IPS DF 4.7 (cell line): ENCODE data around the gene CORO2B.

Source experiments
- DNase-seq: peaks from one replicate; pipeline ENCODE4 v3.0.0-alpha.2; 2013; ENCODE audit warnings: low spot score; ENCODE audit errors: extremely low read depth

CORO2B gene

DNA sequence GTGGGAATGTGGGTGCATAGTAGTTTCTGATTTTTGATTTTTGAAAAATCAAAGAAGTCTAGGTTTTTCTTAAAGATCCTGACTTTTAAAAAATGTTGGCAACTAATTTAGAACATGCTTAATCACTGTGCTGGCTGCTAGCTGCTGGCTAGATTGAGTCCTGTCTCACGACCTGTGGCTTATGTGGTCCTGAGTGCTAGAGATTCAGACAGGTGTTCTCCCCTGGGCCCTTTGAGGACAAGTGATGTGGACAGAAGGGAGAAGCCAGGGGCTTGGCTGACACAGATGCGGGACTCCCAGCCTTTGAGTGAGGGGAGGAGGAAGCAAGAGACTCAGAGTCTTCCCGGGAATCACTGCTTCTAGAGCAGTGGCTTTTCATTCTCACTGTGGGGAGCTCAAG lies 47.5 kb downstream of the CORO2B start:
- DNase-seq, result no peak

DNA sequence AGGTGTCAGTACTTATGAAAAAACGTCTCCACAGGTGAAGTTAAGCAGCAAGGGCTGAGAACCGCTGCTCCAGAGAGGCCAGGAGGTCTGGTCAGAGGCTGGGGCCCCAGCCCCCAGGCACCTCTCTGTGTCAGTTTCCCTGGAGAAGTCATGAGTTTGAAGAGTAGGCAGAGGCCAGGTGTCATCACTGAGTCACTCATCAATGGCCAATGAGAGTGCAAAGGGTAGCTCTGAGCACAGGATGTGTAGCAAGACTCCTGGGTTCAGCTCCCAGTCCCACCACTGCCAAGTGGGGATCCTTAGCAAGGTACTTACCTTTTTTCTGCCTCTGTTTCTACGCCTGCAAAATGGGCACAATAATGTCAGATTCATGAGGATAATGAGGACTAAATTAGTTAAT lies 47.9 kb downstream of the CORO2B start:
- DNase-seq, result no peak

DNA sequence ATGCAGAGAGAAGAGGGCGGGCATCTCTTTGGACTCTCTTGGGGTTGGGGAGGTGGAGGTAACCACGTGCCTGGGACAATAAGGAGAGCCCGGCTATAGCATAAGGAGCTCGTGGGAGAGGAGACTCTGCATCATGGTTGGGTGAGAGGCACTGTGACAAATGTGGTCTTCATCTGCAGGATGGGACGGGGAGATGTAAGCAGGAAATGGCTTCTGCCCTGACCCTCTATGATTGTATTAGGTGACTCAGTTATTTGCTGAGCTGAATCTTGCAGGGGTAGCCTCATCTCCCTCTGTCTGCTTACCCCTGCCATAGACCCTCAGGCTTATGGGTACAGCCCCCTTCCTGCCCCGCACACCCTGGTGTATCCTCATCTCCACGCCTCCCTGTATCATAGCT lies 48.7 kb downstream of the CORO2B start:
- DNase-seq, result no peak

DNA sequence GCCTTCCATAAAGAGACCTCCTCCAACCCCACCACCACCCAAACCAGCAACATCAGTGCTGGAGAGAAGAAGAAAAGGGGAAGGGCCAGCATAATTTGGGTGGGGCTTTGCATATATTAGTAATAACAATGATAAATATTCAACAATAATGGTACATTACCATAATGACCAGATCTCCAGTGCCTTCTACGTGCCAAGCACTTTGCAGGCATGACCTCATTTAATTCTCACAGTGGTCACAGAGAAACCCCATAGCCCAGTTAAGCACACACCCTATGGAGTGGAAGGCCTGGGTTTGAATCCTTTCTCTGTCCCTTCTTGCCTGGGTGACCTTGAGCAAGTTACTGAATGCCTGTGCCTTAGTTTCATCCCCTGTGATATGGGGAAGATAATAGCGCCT lies 49.2 kb downstream of the CORO2B start:
- DNase-seq, result no peak

DNA sequence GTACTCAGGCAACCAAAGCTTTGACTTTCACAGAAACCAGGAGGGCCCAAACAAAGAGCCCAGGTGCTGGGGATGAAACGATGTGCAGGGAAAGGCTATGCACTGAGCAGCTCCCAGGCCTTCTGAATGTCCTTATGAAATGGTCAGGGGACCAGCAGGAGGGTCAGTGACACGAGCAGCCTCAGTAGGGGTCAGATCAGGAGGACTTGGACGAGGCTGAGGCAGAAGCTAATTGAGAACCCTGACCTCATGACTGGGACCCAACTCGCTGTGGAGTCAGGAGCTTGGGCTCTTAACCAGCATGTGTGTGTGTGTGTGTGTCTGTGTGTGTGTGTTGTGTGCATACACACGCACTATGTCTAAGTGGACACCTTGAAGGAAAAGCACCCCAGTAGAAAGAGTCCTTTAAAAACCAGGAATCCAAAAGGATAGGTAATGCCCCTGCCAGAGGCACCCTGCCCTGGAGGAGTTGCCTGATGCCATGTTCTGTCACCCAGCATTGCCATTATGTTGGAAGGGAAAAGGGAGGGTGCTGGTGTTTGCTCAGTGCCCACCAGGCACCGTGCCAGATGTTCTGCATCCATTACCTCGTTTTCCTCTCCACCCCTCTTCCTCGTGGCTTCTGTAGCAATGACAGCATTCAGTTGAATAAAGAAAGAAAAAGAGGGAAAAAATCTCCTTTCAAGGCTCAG lies 50.9 kb downstream of the CORO2B start:
- no peak for DNase-seq

DNA sequence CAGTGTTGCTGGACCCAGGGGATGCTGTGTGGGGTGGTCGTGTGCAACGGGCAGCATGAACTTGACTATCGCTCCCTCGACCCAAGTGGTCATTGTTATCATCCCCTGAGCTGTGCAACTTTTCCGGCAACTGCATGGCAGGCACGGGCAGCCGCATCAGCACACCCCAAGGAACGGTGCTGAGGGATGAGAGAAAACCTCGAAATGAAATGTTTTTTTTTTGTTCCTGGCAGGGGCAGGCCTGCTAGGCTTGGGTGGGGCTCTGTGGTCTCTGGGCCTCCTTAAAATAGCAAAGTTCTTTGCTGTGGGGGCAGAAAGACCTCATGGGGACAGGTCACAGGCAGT lies 51.4 kb downstream of the CORO2B start:
- no peak for DNase-seq

DNA sequence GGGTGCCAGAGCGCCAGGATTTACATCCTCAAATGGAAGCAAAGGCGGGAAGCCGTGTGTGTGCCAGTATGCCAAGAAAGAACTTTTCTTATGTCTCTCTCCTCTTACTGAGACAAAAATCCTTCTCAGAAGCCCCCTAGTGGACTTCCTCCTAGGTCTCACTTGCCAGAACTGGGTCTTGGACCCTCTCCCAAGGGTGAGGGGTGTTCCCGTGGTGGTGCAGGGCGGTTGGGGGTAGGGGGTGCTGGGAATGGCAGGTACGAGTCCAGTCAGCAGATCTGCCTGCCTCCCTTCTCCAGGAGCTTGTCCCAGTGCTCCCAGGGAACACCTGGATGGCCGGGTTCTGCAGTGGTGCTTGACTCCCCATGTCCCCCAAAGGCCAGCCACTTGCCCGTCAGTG lies 52.0 kb downstream of the CORO2B start:
- DNase-seq, result no peak

DNA sequence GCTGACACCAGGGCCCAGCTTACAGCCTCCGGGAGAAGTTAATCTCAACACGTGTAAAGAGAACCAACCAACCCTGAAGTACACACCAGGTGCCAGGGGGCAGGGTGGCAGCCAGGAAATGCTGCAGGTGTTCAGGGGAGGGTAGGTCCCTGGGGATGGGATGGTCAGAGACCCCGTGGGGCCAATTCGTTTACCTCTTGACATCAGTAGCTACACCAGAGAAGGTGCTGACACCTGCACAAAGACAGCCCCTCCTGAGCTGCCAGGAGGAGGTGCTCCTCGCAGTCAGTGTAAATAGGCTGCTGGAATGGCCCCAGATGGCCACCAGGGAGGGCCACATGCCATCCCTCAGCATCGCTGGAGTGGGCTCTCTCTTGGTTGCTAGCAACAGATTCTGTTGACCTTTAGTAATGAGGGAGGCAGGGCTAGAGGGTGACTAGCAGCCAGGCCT lies 52.8 kb downstream of the CORO2B start:
- DNase-seq, result no peak

DNA sequence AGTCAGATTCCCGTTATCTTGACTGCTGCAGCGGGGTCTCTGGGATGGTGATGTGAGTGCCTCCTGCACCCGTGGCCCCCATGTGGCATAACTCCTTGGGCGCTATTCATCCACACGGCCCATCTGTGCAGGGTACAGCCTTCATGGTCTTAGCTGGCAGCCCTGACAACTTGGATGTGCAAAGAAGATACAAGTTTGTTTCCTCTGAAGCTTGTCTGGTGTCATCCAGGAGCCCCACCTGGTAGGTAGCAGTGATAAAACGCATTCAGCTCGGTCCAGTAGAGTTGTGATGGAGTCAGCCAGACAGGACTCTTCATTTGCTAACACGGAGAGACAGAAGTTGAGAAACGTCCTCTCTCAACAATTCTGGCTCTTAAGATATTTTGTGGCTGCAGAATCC lies 53.3 kb downstream of the CORO2B start:
- DNase-seq, result no peak

DNA sequence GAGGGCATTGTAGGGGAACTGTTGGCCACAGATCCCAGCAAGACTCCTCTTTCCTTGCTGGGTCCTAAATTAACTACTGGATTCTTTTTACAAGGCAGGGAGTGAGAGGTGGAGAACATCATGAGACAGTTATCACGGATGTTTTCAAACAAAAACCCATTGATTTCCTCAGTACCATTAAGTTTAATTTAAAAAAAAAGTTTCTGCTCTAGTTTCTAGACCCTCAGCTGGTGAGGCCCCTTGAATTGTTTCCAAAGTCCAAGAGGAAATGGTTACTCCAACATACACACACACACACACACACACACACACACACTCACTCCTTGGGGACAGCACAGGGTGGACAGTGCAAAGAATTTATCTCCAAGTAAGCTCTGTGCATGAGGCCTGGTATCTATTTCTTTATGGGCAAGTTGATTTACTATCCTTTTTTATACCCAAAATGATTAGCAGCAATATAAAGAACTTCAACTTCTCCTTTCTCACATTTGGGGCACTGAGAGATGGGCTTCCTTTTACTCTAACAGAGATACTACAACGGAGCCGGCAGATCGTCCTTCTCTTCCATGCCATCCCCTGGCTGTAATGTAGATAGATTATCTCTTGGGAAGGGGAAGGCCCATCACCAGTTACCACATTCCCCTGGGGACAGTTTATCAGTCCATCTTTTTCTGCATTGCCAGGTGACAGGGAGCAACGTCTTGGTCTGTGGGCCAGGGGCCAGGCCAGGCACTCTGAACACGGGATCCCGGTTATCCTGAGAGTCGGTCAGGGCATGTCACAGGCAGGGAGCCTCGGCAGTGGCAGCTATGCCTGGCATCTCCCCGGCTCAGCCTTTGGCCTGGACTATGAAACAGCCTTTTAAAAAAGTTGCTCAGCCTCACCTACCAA lies 54.7 kb downstream of the CORO2B start:
- no peak for DNase-seq

DNA sequence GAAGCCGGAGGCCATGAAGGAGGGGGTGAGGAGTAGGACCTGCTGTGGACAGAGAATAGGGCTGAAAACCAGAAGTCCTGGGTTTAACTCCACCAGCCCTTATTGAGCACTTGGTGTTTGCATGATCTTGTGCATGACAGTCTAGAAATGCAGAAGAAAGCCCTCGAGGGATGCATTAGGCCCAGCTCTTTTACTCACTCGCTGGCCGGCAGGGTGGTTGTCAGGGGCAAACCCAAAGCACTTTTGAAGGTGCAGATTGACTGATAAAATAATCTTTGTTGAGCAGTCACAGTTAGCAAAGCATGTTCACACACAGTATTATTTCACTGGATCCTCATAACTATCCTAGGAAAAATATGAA lies 55.3 kb downstream of the CORO2B start:
- no peak for DNase-seq

DNA sequence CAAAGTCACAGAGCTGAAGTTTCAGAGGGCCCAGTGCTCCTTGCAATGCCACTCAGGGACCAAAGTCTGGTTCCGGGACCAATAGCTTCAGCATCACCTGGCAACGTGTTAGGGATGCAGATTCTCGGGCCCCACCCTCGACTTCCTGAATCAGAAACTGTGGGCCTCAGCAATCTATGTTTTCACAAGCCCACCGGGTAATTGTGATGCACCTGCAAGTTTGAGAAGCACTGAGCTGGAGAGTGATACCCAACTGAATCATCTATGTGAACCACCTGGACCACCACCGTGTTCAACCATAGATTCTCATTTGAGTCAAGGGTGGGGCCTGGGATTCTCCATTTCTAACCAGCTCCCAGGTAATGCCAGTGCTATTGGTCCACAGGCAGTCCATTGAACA lies 55.7 kb downstream of the CORO2B start:
- DNase-seq, result no peak

DNA sequence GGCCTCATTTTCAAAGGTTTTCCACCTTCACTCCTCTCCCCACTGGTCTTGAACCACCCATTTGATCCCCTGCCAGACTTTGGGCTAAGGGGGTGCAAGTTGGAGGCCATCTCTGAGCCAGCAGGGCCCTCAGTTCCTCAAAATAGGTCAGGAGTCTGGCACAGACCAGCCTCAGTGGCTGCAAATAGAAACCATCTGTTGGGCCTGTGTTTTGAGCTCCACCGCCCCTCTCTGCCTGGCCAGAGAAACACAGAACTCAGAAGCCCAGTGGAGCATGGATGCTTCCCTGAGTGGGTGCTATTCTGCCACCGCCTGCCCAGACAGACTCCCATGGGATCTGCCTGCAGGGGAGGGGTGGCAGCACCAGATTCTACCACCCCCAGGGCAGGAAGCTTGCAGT lies 56.3 kb downstream of the CORO2B start:
- no peak for DNase-seq

DNA sequence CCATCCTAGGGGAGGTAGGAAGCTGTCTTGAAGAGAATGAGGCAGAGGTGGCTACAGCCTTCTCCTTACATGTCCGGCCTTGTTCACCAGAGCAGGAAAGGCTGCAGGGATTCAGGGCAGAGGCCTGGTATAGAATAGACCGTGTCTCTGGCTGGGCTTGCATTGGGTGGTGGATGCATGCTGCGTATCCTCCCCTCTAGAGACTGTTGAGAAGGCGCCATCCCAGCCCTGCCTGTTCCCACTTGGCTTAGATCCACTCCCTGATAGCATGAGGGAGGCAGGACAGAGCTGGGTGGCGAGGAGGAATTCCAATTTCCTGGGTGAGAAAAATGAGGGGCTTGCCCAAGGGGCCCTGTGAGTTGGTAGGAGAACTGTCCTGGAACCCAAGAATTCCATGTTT lies 57.5 kb downstream of the CORO2B start:
- DNase-seq, result no peak

DNA sequence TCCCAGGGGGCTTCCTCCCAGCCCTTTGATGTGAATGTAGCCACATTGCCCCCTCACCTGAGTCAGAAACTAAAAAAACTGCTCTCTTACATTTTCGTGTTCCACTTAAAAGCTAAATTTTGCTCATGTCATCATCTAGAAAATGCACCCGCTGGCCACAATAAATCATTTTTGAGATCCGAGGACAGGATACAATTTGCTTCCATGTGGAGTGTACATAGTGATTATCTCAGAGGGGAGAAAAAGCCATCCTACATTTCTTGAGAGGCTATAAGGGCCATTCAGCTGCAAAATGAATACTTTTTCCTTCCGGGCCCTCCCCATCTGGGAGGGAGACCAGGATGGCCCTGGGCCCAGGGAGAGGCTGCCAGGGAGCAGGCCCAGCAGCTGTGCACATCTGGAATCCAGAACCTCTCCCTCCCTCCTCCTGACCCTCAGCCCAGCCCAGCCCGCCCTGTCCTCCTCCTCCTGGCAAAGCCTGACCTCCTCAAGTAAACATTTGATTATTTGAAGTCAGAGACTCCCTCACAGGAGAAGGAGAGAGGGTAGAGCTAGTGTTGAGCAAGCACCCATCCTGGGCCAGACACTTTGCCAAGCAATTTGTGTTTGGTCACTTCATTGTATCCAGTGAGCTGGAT lies 59.1 kb downstream of the CORO2B start:
- no peak for DNase-seq

DNA sequence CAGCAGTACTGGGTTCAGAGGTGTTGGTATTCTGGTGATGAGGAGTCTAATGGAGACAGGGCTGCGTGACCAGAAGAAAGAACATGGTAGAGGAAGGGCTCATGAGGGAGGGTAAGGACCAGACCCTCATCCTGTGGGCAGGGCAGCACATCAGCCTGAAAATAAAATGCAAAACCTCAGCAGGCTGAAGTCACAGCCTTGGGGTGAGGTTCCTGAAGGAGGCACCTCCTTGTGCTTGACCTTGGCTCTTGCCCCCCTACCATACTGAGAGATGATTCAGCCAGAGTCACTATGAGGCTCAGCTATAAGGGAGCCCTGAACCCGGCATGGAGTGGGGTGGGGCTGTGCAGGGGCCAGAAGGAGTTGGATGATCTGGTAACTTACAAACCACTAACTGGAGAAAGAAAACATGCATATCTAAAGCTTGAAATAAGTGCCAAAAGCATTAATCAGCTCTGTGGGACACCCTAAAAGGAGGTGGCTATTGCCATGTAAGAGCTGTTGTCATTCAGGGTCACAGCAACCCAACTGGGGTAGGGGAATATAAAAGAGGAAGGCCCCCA lies 60.2 kb downstream of the CORO2B start:
- no peak for DNase-seq

DNA sequence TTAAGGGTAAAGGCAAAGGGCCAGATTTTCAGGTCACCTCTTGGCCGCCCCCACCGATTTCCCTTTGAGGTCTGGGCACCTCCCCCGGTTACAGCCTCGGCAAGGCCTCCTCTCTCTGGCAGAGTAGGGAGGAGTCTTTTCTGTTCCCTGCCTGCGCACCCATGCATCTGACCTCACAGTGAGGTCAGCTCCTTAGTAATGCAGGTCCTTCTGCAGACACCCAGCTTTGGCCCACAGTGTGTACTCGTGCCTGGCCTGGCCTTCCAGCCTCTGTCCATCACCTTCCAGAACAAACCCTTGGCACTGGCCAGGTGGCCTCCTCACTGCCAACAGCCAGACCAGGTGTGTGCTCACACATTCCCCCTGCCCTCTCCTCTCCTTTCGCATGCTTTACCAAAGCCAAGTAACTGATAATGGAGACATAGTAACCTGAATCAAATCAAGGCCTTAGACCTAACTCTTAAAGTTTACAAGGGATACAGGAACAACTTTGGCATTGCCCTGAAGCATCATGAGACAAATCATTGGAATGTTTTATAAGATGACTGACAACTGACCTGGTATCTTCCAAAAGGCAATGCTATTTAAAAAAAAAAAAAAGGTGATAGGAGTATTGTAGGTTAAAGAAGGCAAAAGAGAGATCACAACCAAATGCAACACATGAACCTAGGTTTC lies 61.3 kb downstream of the CORO2B start:
- DNase-seq, result no peak

DNA sequence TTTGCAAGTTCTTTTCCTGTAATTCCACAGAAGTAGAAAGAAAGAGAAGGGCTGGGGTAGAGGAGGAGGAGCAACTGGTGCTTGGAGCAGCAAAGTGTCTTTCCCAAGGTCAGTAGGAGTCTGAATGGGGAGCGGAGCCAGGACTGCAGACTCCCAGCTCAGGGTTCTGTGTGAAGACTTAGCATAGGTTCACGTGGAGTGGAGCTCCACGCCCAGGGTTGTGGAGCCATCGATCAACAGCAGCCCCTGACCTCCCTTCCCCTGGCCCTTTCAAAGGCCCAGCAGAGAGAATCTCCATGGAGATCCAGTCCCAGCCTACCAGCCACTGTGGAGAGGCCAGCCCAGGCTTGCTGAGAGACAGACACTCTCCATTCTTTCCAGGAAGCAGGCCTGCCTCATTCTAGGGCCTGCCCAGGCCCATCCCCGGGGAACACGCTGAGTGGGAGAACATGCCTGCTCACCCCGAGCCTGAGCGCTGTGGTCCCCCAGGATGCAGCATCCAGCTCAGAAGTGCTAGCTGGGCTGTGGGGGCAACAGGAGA lies 62.1 kb downstream of the CORO2B start:
- DNase-seq, result no peak

DNA sequence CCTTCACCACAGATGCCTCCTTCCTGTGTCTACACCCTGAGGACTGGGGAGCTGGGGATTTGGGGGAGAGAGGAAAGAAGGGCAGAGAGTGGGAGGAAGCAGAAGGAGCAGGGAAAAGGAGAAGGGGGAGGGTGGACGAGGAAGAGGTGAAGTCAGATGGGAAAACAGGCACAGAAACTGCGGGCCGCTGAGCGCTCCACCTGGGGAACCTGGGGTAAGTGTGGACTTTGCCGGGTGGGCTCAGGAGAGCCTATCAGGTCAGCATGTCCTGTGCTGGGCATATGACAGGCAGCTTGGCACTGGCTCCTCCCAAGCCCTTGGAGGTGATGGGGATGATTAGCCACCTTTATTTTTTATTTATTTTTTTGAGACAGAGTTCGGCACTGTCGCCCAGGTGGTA lies 62.6 kb downstream of the CORO2B start:
- no peak for DNase-seq

DNA sequence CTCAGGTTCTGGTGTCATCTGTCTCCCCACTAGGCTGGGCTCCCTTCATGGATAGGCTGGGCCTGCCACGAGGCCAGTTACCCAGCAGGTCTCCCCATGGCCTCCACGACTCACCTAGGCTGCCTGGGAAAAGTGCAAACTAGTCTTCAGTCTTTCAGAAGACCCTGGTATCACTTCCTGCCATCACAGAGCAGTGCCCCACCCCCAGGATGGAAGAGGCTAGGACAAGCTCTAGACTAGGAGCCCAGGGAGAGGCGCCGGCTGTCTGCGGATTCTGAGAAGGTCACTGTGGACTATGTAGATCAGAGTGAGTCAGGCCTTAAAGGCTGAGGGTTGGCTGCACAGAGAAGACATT lies 63.7 kb downstream of the CORO2B start:
- DNase-seq, result no peak

DNA sequence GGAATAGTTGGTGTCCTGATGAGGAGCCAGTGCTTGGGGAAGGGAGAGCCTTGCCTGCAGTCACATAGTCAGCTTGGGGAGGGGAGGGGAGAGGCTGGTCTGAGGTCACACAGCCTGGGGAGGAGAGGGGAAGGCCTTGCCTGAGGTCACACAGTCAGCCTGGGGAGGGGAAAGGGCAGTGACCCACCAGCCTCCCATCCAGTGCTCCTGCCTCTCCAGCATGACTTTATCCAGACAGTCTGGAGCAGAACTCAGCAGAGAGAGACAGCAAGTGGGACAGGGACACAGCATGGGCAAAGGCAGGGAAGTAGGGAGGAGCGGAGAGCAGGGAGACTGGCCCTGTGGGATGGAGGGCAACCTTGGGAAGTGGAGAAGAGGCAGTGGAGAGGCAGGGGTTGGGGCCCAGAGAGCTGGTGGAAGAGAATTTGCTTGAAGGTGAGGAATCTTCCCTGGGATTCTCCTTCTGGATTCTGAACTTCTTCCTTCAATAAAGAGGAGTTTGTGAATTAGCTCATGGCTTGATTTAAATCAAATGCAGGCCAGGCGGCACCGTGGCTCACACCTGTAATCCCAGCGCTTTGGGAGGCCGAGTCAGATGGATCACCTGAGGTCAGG lies 64.5 kb downstream of the CORO2B start:
- no peak for DNase-seq
